Thymus (tissue), 11 donors: ENCODE data around the gene HACD3. TPM values are rescaled to one million over a fixed set of nuclear protein-coding genes. Genes with fewer than 3 reads are reported as not detected.
"Not testable (repeated sequence)": the region's sequence is repeated elsewhere in the genome, so short reads cannot be mapped to it uniquely, and the experiment has no call there.

ENCODE experiments used
- DNase-seq, 9 donors: peaks; one replicate each; pipeline ENCODE4 v3.0.0-alpha.2; 2013; ENCODE audit warnings: low spot score in 9 of 9, low read depth in 6 of 9, missing footprints in 1 of 9
- H3K27ac ChIP-seq, 2 donors: one replicate each; pipeline ENCODE4 v1.5.1; 2013; ENCODE audit warnings: control low read depth in 1 of 2, low read depth in 1 of 2, low read length in 1 of 2, mild to moderate bottlenecking in 1 of 2, moderate library complexity in 1 of 2
- H3K27me3 ChIP-seq, 2 donors: one replicate each; pipeline ENCODE4 v1.5.1; 2013; ENCODE audit warnings: low read length in 1 of 2; ENCODE audit not compliant: control insufficient read depth in 2 of 2, insufficient read depth in 1 of 2
- H3K36me3 ChIP-seq, 2 donors: one replicate each; pipeline ENCODE4 v1.5.1; 2013; ENCODE audit warnings: low read length in 1 of 2, mild to moderate bottlenecking in 1 of 2, moderate library complexity in 1 of 2; ENCODE audit not compliant: control insufficient read depth in 2 of 2, insufficient read depth in 2 of 2
- H3K4me1 ChIP-seq, 2 donors: one replicate each; pipeline ENCODE4 v1.5.1; 2013; ENCODE audit warnings: low read length in 2 of 2; ENCODE audit not compliant: control insufficient read depth in 2 of 2, insufficient read depth in 2 of 2
- H3K4me3 ChIP-seq, 2 donors: one replicate each; pipeline ENCODE4 v1.5.1; 2013; ENCODE audit warnings: low read length in 2 of 2, control low read depth in 1 of 2, mild to moderate bottlenecking in 1 of 2
- H3K9me3 ChIP-seq, 2 donors: one replicate each; pipeline ENCODE4 v1.5.1; 2013; ENCODE audit warnings: low read length in 1 of 2, mild to moderate bottlenecking in 1 of 2; ENCODE audit not compliant: control insufficient read depth in 2 of 2, insufficient read depth in 1 of 2
- WGBS: extraction: QIAGEN DNeasy Blood & Tissue Kit; methylation state at CpG from one replicate; pipeline ENCODE4 v1.1.7; 2013; 5-methylcytosine and 5-hydroxymethylcytosine counted together
- polyA plus RNA-seq: library from polyadenylated mRNA; stranded (reverse); fragments of 200-250 nt; gene quantifications from one replicate; pipeline ENCODE4 v1.2.3, GENCODE V29; 2013
- total RNA-seq: library from RNA; stranded (reverse); fragments of 120-200 nt; gene quantifications from one replicate; pipeline ENCODE4 v1.2.4, GENCODE V29; 2013
- donor health status: healthy.

Gene HACD3
- total and polyA plus RNA-seq, 2 donors, result 20.2 to 47.7 TPM

DNA sequence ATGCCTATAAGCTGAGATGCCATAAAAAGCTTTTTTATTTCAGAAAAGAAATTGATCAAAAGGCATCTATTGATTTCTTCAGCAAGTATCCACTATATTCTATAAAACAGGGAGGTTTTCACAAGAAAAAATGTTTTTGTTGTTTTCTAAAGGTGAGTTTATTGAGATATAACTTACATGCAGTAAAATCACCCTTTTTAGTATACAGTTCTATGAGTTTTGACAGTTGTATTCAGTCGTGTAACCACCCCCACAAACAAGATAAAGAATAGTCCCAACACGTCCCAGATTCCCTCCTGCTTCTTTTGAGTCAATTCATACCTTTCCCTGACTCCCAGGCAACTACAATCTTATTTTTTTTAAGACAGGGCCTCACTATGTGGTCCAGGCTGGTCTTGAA is 72.9 kb downstream of the HACD3 start:
- H3K36me3 ChIP-seq, result peaks cover 35 to 56% of the 10 kb centered on the region in 2 donors
- no peak for DNase-seq
- H3K27ac ChIP-seq, result no peak overlapping the region
- 94% methylated on average over 2 of the region's 2 CpGs for WGBS
- H3K9me3 ChIP-seq, result no peaks in the 10 kb centered on the region
- no peak overlapping the region for H3K4me3 ChIP-seq
- no peaks in the 10 kb centered on the region for H3K27me3 ChIP-seq
- no peaks in the 10 kb centered on the region for H3K4me1 ChIP-seq

DNA sequence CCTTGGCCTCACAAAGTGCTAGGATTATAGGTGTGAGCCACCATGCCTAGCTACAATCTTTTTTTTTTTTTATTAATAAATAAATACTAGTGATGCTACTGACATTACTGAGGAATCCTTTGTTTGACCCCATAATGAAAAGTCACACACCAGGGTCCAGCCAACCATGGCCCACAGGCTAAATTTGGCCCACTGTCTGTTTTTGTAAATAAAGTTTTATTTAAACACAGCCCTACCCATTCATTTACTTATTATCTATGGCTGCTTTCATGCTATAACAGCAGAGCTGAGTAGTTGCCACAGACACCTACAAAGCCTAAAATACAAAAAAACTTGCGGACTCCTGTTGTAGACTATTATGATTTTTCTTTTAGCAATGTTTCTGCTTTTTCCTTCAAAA is 73.3 kb downstream of the HACD3 start:
- H3K4me3 ChIP-seq, result no peak overlapping the region
- H3K27me3 ChIP-seq, result no peaks in the 10 kb centered on the region
- DNase-seq, result no peak
- no peaks in the 10 kb centered on the region for H3K9me3 ChIP-seq
- WGBS, result 100% methylated on average over 1 of the region's 1 CpG
- peaks cover 35 to 52% of the 10 kb centered on the region in 2 donors for H3K36me3 ChIP-seq
- H3K27ac ChIP-seq, result no peak overlapping the region
- H3K4me1 ChIP-seq, result no peaks in the 10 kb centered on the region

DNA sequence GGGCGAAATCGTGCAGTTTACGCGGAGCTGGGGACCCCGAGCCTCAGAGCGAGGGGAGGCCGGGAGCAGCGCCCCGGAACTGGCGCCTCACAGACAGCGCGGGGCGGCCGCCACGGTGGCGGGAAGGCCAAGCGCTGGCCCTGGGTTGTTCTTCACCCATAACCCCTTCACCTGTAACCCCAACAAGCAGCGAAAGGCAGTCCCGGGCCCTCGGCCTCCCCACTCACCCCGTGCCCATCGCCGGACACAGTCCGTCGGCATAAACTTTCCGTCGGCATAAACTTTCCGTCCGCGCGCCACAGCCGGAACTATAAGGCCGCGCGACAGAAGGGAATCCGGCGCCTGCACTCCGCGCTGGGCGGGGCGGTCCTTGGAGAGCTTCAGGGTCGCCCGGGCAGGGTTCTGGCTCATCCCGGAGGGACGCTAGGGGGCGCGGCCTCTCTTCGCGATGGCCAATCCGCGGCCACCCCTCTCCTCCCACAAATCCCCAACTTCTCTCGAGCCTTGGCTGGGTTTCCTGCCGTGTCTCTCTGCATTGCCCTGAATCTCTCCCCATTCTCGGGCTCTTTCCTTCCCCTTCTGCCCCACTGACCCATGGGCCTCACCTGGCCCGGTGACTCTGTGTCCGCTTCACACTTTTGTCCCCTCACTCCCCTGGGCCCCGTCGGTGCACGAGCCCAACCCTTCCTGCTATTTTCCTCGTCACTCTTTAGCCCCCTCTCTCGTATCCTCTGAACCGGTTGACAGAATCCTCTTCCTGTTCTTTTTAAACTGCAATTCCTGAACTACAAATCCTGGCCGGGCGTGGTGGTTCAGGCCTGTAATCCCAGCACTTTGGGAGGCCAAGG is 80.8 kb downstream of the HACD3 start, which contains the start of gene INTS14:
TSS of gene INTS14 (minus strand) at position 261 of the 848 bp plus-strand sequence. CDS start 3,751 bp downstream, outside the sequence.
- WGBS, result under 1% methylated on average over 64 of the region's 64 CpGs
- peaks cover 5 to 23% of the 10 kb centered on the region in 2 donors for H3K4me1 ChIP-seq
- peak within 1 kb of the TSS; percentile 56 to 93 for H3K4me3 ChIP-seq
- DNase-seq, result peak; percentile 72 to 94 (median 83)
- H3K9me3 ChIP-seq, result no peaks in the 10 kb centered on the region
- peak within 1 kb of the TSS; percentile 87 to 93 for H3K27ac ChIP-seq
- H3K36me3 ChIP-seq, result peaks cover 5 to 7% of the 10 kb centered on the region in 2 donors
- H3K27me3 ChIP-seq, result no peaks in the 10 kb centered on the region

DNA sequence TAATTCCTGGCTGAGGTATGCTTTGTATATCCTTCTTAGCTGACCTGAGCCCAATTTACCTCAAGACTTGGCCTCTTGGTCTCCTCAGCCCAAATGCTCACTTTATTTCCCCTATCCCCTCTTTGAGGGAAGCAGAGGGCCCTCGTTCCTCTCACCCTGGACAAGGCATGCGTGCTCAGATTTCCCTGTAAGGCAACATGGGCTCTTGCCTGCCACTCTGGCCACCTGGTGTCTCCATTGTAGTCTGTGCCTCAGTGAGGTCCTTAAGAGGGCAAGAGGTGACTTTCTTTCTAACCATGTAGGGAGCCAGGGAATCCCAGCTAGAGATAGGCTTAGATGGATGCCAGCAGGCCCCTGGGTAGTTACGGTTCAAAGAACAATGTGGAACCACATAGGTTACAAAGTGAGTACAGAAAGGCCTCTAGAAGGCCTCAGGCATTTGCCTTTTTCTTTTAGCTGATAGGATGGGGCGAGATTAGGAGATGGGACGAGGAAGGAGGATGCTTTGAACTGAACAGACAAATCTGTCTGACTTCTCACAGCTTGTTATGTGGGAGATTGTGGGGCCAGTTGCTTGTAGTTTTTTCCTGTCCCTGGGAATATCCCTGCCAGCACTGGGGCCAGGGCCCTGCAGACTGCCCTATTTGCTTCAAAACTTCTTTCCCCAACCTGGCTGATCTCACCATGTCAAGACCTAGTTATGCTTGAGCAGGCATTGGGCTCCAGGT is 81.8 kb downstream of the HACD3 start:
- peak overlapping the region; percentile 56 to 93 for H3K4me3 ChIP-seq

DNA sequence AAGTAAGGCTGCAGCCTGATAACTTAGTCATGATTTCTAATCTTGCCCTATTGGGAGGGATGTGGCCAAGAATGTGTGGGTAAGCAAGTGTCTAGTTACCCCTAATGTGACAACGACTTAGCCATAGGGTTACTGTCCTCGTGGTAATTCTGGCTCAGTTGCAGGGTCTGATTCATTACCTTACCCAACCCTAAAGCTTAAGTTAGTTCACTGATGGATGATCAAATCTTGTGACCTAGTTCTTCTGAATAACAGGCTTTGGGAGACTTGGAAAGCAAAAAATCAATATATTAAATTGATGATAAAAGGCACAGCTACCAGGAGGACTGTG is 82.3 kb downstream of the HACD3 start:
- DNase-seq, result no peak
- H3K27ac ChIP-seq, result no peak overlapping the region
- no peak overlapping the region for H3K4me3 ChIP-seq
- H3K9me3 ChIP-seq, result no peaks in the 10 kb centered on the region
- H3K4me1 ChIP-seq, result peaks cover 5 to 23% of the 10 kb centered on the region in 2 donors
- no peaks in the 10 kb centered on the region for H3K27me3 ChIP-seq
- 94% methylated on average over 2 of the region's 2 CpGs for WGBS
- no peaks in the 10 kb centered on the region for H3K36me3 ChIP-seq

More for the DNA sequence above, 81.8 kb downstream of the HACD3 start:
- H3K36me3 ChIP-seq, result peaks cover 1 to 4% of the 10 kb centered on the region in 2 donors
- WGBS, result 93% methylated on average over 5 of the region's 5 CpGs
- no peaks in the 10 kb centered on the region for H3K9me3 ChIP-seq
- peak in 1 of 9 donors; percentile 15 for DNase-seq
- peaks cover 5 to 23% of the 10 kb centered on the region in 2 donors for H3K4me1 ChIP-seq
- no peaks in the 10 kb centered on the region for H3K27me3 ChIP-seq
- H3K27ac ChIP-seq, result peak overlapping the region; percentile 87 to 93

DNA sequence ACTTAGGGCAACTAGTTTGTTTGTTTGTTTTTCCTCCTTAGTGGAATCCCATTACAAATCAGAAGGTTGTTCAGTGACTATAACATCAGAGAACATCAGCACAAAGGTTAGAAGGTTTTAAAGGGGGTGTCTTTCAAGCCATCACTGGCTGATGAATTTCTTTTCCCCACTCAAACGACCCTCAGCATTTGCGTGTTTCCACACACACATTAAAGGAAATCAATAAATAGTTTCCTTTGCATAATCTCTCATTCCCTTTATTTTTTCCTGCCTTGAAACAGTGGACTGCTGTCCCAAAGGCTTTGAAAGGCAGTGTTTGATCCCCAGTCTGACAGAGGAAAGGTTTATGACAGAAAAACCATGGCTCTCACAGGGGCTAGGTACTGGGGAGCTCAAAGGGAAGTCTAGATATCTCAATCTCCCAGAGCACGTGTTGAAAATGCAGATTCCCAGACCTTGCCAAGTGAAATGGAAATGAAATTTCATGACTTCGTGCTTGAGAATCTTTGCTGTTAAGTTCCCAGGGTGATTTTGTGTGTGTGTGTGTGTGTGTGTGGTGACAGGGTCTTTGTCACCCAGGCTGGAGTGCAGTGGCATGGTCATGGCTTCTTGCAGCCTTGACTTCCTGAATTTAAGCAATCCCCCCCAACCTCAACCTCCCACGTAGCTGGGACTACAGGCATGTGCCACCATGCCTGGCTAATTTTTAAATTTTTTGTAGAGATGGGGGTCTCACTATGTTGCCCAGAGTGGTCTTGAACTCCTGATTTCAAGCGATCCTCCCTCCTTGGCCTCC is 82.9 kb downstream of the HACD3 start:
- H3K4me3 ChIP-seq, result no peak overlapping the region
- H3K36me3 ChIP-seq, result no peaks in the 10 kb centered on the region
- no peak overlapping the region for H3K27ac ChIP-seq
- peaks cover 5 to 23% of the 10 kb centered on the region in 2 donors for H3K4me1 ChIP-seq
- no peaks in the 10 kb centered on the region for H3K27me3 ChIP-seq
- no peaks in the 10 kb centered on the region for H3K9me3 ChIP-seq
- DNase-seq, result no peak
- WGBS, result 82% methylated on average over 6 of the region's 6 CpGs

DNA sequence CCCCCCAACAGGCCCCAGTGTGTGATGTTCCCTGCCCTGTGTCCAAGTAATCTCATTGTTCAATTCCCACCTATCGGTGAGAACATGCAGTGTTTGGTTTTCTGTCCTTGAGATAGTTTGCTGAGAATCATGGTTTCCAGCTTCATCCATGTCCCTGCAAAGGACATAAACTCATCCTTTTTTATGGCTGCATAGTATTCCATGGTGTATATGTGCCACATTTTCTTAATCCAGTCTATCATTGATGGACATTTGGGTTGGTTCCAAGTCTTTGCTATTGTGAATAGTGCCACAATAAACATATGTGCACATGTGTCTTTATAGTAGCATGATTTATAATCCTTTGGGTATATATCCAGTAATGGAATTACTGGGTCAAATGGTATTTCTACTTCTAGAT is 85.6 kb downstream of the HACD3 start:
- not testable (repeated sequence) for H3K9me3 ChIP-seq, H3K27me3 ChIP-seq, H3K4me3 ChIP-seq, DNase-seq, H3K36me3 ChIP-seq, H3K27ac ChIP-seq
- WGBS, result 100% methylated on average over 1 of the region's 1 CpG
- H3K4me1 ChIP-seq, result peaks cover 0 to 11% of the 10 kb centered on the region in 2 donors

DNA sequence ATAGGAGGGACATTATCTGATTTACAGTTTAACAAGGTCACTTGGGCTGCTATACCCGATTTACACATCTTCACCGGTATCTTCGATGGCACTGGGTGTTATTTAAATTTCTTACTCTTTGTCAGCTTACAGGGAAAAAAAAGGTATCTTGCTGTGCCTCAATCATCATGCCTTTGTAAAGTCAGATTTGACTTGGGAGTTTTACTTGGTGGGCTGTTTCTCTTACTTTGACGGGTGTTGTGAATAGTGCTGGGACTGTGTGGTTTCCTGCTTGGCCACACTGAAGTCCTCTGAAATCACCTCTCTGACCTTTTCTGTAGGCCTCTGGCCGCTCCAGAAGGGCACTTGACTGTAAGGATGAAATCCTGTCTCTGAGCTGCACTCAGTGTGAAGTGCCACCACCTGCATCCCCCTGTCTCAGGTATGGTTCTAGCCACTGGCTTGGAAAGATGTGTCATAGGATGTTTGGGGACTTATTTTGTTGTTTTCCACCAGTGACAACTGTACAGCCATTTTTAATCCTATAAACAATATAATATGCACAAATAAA is 88.4 kb downstream of the HACD3 start:
- Histone ChIP-seq H3K36me3 (no peaks in the 10 kb centered on the region), H3K4me1 (no peaks in the 10 kb centered on the region), H3K4me3 (no peak overlapping the region), H3K9me3 (no peaks in the 10 kb centered on the region), H3K27ac (no peak overlapping the region), H3K27me3 (no peaks in the 10 kb centered on the region)
- 88% methylated on average over 5 of the region's 5 CpGs for WGBS
- DNase-seq, result no peak
